Astrocyte of the spinal cord (primary cell): Measurements from ENCODE around the gene CYP19A1.
A peak's percentile ranks its signal among the peaks of the same experiment; 100 is the strongest.

Experiments used
- DNase-seq: peaks from one replicate; pipeline ENCODE4 v3.0.0; 2011; ENCODE audit warnings: low read depth, low spot score
- H3K4me3 ChIP-seq: 2 replicates; pipeline ENCODE4 v1.5.1; 2011; ENCODE audit warnings: low read depth, mild to moderate bottlenecking, low read length, moderate library complexity
- in situ Hi-C: cut with HindIII; loops from 2 replicates; pipeline ENCODE4 v1.10.0; 2017; ENCODE audit warnings: low sequenced_read_pairs
- TF ChIP-seq, protein P1 (sequence below): IDR thresholded peaks from 2 replicates; pipeline ENCODE4 v1.5.1; 2012; ENCODE audit warnings: low read depth, mild to moderate bottlenecking, low read length, inconsistent platforms

CYP19A1 gene

DNA sequence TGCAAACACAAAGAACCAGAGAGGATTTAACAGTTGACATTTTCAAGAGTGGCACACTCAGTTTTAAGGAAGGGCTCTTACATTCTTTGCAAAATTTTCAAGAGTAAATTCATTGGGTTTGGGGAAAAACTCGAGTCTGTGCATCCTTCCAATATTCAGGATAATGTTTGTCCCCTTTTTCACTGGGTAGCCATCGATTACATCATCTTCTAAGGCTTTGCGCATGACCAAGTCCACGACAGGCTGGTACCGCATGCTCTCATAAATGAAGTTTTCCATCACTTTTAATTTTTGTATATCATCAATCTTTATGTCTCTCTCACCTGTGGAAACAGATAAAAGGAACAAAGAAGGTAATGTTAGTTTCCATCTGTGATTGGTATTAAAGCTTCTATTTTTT is 126.2 kb downstream of the CYP19A1 start:
- in situ Hi-C loops = no loop called here
- no peak overlapping the region for H3K4me3 ChIP-seq
- TF ChIP-seq, protein P1, sequence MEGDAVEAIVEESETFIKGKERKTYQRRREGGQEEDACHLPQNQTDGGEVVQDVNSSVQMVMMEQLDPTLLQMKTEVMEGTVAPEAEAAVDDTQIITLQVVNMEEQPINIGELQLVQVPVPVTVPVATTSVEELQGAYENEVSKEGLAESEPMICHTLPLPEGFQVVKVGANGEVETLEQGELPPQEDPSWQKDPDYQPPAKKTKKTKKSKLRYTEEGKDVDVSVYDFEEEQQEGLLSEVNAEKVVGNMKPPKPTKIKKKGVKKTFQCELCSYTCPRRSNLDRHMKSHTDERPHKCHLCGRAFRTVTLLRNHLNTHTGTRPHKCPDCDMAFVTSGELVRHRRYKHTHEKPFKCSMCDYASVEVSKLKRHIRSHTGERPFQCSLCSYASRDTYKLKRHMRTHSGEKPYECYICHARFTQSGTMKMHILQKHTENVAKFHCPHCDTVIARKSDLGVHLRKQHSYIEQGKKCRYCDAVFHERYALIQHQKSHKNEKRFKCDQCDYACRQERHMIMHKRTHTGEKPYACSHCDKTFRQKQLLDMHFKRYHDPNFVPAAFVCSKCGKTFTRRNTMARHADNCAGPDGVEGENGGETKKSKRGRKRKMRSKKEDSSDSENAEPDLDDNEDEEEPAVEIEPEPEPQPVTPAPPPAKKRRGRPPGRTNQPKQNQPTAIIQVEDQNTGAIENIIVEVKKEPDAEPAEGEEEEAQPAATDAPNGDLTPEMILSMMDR = no peak
- no peak for DNase-seq

DNA sequence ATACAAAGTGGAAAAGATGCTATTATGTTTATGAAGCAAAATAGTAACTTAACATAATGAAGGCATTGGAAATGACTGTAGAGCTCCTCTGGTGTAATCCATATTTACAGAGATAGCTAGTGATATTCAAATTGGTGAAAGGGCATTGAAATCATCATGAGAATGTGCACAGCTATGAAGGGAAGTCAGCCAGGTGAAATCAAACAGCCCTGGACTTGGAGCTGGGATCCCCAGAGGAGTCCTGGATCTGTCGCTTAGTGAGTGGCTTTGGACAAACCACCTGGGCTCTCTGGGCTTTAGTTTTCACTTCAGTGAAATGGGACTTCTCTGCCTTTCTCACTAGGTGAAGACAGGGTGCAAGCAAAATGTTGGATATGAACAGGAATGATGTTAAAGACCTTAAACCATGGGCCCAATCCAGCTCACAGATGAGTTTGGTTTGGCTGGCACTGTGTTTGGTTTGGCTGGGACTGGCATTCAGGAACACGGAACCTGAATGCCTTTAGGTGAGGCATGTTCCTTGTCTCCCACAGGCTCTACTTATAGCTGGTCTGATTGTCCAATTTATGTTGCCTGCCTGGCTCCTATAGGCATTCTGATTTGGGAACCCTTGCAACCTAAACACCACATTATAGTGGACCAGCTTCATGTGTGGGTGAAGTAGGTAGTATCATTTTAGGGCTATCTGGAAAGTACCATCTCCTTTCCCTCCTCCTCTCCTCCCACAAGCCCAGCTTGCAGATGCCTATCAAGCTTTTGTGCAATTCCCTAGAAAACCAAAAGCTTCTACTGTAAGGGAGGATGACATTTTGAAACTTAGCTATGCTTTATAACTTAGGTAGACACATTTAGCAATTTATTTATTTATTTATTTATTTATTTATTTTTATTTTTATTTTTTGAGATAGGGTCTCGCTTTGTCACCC is 133.1 kb downstream of the CYP19A1 start:
- H3K4me3 ChIP-seq = no peak overlapping the region
- DNase-seq = no peak
- TF ChIP-seq, protein P1 = no peak
- in situ Hi-C loops = no loop called here

DNA sequence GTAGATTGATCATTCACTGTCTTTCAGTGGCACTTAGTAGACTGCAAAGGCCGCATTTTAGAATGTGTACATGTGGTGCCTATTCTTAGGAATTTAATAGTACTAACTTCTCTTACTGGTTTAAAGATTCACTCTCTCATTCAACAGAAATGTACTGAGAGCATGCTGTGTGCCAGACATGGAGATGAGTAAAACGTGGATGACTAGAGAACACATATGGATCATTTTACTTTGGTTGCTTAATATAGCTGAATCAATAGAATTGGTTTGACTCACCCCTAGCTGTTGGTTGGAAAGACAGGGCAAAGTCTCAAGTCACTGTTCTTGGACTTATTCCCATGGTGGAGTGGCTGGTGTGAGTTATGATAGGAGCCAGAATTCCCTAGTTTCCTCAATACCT is 134.6 kb downstream of the CYP19A1 start:
- peak; percentile 64 for DNase-seq
- TF ChIP-seq, protein P1 = no peak
- H3K4me3 ChIP-seq = no peak overlapping the region
- in situ Hi-C loops = no loop called here

DNA sequence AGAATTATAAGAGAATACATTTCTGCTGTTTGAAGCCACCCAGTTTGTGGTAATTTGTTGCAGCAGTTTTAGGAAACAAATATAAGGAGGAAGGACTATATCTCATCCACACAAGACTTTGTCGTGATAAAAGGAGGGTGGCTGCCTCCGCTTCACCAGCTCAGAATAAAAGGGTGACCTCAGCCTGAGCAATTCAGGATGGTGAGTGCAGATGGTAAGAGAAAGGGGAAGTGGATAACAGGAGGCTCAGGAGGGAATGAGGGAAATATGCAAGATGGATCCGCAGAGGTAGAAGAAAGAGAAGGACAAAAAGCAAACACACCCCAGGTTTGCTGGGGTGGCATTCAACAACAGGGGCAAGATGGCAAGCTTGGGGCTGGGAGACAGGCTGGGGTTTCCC is 135.6 kb downstream of the CYP19A1 start:
- in situ Hi-C loops = no loop called here
- no peak for DNase-seq
- TF ChIP-seq, protein P1 = no peak
- no peak overlapping the region for H3K4me3 ChIP-seq

DNA sequence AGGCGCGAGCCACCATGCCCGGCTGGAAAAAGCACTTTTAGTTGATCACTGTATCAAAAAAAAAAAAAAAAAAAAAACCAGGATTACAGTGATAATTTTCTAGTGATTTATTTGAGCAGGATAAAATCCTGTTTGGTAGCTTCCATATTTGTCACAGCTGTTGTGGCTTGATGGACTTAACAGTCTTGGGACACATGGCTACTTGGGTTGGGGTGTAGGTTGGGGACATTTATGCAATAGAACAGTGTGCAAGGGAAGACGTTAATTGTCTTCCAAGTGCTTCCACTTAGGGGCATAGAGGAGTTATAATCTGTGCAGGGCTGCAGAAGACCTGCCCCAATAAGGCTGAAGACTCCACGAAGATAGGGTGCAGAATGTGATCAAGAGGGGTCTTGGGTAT is 136.8 kb downstream of the CYP19A1 start:
- TF ChIP-seq, protein P1 = no peak
- in situ Hi-C loops = no loop called here
- DNase-seq = no peak
- H3K4me3 ChIP-seq = no peak overlapping the region

DNA sequence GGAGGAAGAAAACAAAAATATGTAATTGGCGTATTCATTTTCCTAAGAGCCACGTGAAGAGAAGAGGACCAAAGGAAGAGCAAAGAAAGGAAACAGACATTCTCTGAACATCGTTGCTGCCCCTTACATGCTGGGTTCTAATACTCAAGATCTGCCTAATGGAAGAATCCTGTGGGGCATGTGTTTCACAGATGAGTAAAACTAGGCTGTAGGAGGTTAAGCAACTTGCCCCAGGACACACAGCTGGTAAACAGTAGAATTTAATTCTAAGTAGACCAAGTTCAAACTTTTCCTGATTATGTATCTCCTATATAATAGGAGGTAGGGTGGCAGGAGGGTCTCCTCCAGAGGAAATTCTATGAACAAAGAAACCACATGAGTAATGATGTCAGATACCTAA is 137.6 kb downstream of the CYP19A1 start:
- in situ Hi-C loops = no loop called here
- DNase-seq = no peak
- H3K4me3 ChIP-seq = no peak overlapping the region
- TF ChIP-seq, protein P1 = no peak
